Peyer's patch (tissue), 4 donors: Measurements from ENCODE around the gene TMEM150A. TPM values are rescaled to one million over a fixed set of nuclear protein-coding genes. Genes with fewer than 3 reads are reported as not detected.

Experiments used
- DNase-seq, 3 donors: peaks; one replicate each; pipeline ENCODE4 v3.0.0-alpha.2; 2017 to 2019
- H3K27ac ChIP-seq, 4 donors: fragments of 200-600 bp; sonication (generic); one replicate each; pipeline ENCODE4 v1.5.1; 2016 to 2019
- H3K27me3 ChIP-seq, 2 donors: fragments of 200-600 bp; sonication (generic); one replicate each; pipeline ENCODE4 v1.5.1; 2019
- H3K36me3 ChIP-seq, 3 donors: fragments of 200-600 bp; sonication (generic); one replicate each; pipeline ENCODE4 v1.5.1; 2016 to 2019
- H3K4me1 ChIP-seq, 4 donors: fragments of 200-600 bp; sonication (generic); one replicate each; pipeline ENCODE4 v1.5.1; 2016 to 2019
- H3K4me3 ChIP-seq, 4 donors: fragments of 200-600 bp; sonication (generic); 1 replicate in 3 of 4; 2 replicates in 1 of 4; pipeline ENCODE4 v1.5.1; 2016 to 2019; ENCODE audit warnings: mild to moderate bottlenecking in 1 of 4
- H3K9me3 ChIP-seq, 4 donors: fragments of 200-600 bp; sonication (generic); one replicate each; pipeline ENCODE4 v1.5.1; 2016 to 2019; ENCODE audit warnings: mild to moderate bottlenecking in 1 of 4
- CTCF ChIP-seq, 6 experiments: fragments of 450-650 bp in 4 of 6; fragments of 200-600 bp in 2 of 6; sonication (generic) in 1 of 6; IDR thresholded peaks; one replicate each; pipeline ENCODE4 v1.5.1; 2017 to 2019; ENCODE audit warnings: antibody characterized with exemption in 6 of 6, mild to moderate bottlenecking in 3 of 6, moderate library complexity in 1 of 6
- POLR2A ChIP-seq, 2 donors: fragments of 450-650 bp; IDR thresholded peaks; one replicate each; pipeline ENCODE4 v1.5.1; 2017; ENCODE audit warnings: antibody characterized with exemption in 2 of 2, mild to moderate bottlenecking in 2 of 2, moderate library complexity in 2 of 2
- total RNA-seq, 4 donors: library from RNA; depleted of rRNA; stranded (reverse); fragments of >200 nt; gene quantifications; one replicate each; pipeline ENCODE4 v1.1.0, GENCODE V29; 2016

The TMEM150A gene
- total RNA-seq, 4 donors from 2014 or later, result 7.5 to 24.0 (median 15.5) TPM

- peaks cover 0 to 37% (median 8%) of the 10 kb centered on the region in 4 donors for H3K4me1 ChIP-seq
- DNase-seq, result peak; percentile 56 to 83 (median 82)
These were observed 575 bp downstream of the TMEM150A start for GRCh38 chr2:85601771-85602475.

GRCh38 chr2:85600951-85601770, 1.3 kb downstream of the TMEM150A start:
- TF ChIP-seq POLR2A (IDR thresholded peaks at IDR 0.05) (no peak), CTCF (IDR thresholded peaks at IDR 0.05) (no peak)
- Histone ChIP-seq H3K9me3 (no peaks in the 10 kb centered on the region), H3K27ac (peak overlapping the region in 3 of 4 donors; percentile 88 to 93 (median 91)), H3K4me3 (peak overlapping the region in 3 of 4 donors; percentile 78 to 94 (median 82)), H3K4me1 (peaks cover 6 to 45% (median 14%) of the 10 kb centered on the region in 4 donors), H3K27me3 (no peaks in the 10 kb centered on the region), H3K36me3 (peaks cover 0 to 22% (median 0%) of the 10 kb centered on the region in 3 donors)
- no peak for DNase-seq

More at GRCh38 chr2:85601771-85602475, 575 bp downstream of the TMEM150A start:
- Histone ChIP-seq H3K27me3 (no peaks in the 10 kb centered on the region), H3K36me3 (peaks cover 0 to 22% (median 0%) of the 10 kb centered on the region in 3 donors), H3K27ac (peak overlapping the region; percentile 80 to 93 (median 90)), H3K4me3 (peak overlapping the region; percentile 74 to 94 (median 80)), H3K9me3 (no peaks in the 10 kb centered on the region)
- no peak for TF ChIP-seq POLR2A (IDR thresholded peaks at IDR 0.05)
- no peak for TF ChIP-seq CTCF (IDR thresholded peaks at IDR 0.05)

- DNase-seq, result no peak
- H3K27me3 ChIP-seq, result no peaks in the 10 kb centered on the region
- peaks cover 6 to 42% (median 13%) of the 10 kb centered on the region in 4 donors for H3K4me1 ChIP-seq
- H3K4me3 ChIP-seq, result no peak overlapping the region
- H3K9me3 ChIP-seq, result no peaks in the 10 kb centered on the region
- peaks cover 0 to 22% (median 0%) of the 10 kb centered on the region in 3 donors for H3K36me3 ChIP-seq
- no peak overlapping the region for H3K27ac ChIP-seq
- no peak for TF ChIP-seq POLR2A (IDR thresholded peaks at IDR 0.05)
- no peak for TF ChIP-seq CTCF (IDR thresholded peaks at IDR 0.05)
These were observed 2.3 kb downstream of the TMEM150A start for GRCh38 chr2:85600235-85600575.

- peaks cover 0 to 22% (median 0%) of the 10 kb centered on the region in 3 donors for H3K36me3 ChIP-seq
- H3K27me3 ChIP-seq, result no peaks in the 10 kb centered on the region
- DNase-seq, result no peak
- H3K9me3 ChIP-seq, result no peaks in the 10 kb centered on the region
- H3K4me3 ChIP-seq, result no peak overlapping the region
- peaks cover 7 to 39% (median 14%) of the 10 kb centered on the region in 4 donors for H3K4me1 ChIP-seq
- no peak overlapping the region for H3K27ac ChIP-seq
- TF ChIP-seq POLR2A (IDR thresholded peaks at IDR 0.05), result no peak
- no peak for TF ChIP-seq CTCF (IDR thresholded peaks at IDR 0.05)
These were observed 2.8 kb downstream of the TMEM150A start for GRCh38 chr2:85599468-85600234.

GRCh38 chr2:85598594-85599340, 3.7 kb downstream of the TMEM150A start:
- DNase-seq, result no peak
- no peak overlapping the region for H3K27ac ChIP-seq
- TF ChIP-seq CTCF (IDR thresholded peaks at IDR 0.05), result no peak
- no peak for TF ChIP-seq POLR2A (IDR thresholded peaks at IDR 0.05)
- no peaks in the 10 kb centered on the region for H3K27me3 ChIP-seq
- peaks cover 9 to 38% (median 16%) of the 10 kb centered on the region in 4 donors for H3K4me1 ChIP-seq
- H3K9me3 ChIP-seq, result no peaks in the 10 kb centered on the region
- H3K4me3 ChIP-seq, result no peak overlapping the region
- H3K36me3 ChIP-seq, result peaks cover 0 to 22% (median 0%) of the 10 kb centered on the region in 3 donors
